HEK293 (cell line): ENCODE measurements around the gene IRAK2.

Source experiments
- TRIM28 ChIP-seq: IDR thresholded peaks from 2 replicates; pipeline ENCODE4 v1.6.1; 2011; ENCODE audit warnings: low read length, control low read depth, borderline replicate concordance
- YY1 ChIP-seq: fragments of 450-650 bp; formaldehyde crosslinking; IDR thresholded peaks from 2 replicates; pipeline ENCODE4 v1.5.1; 2018; ENCODE audit warnings: missing biosample characterization, missing genetic modification characterization
- ZBTB8A ChIP-seq: fragments of 450-650 bp; formaldehyde crosslinking; IDR thresholded peaks from 2 replicates; pipeline ENCODE4 v1.5.1; 2016; ENCODE audit warnings: missing biosample characterization, missing genetic modification characterization
- ZFP3 ChIP-seq: fragments of 450-650 bp; formaldehyde crosslinking; IDR thresholded peaks from 2 replicates; pipeline ENCODE4 v1.5.1; 2016; ENCODE audit warnings: low read depth, missing biosample characterization, missing genetic modification characterization
- ZNF23 ChIP-seq: fragments of 450-650 bp; formaldehyde crosslinking; IDR thresholded peaks from 2 replicates; pipeline ENCODE4 v1.5.1; 2016; ENCODE audit warnings: missing biosample characterization, missing genetic modification characterization, borderline replicate concordance
- ZNF529 ChIP-seq: fragments of 450-650 bp; formaldehyde crosslinking; IDR thresholded peaks from 2 replicates; pipeline ENCODE4 v1.5.1; 2017; ENCODE audit warnings: missing genetic modification characterization, missing biosample characterization; ENCODE audit not compliant: insufficient replicate concordance
- ZNF768 ChIP-seq: fragments of 450-650 bp; formaldehyde crosslinking; IDR thresholded peaks from 2 replicates; pipeline ENCODE4 v1.5.1; 2018; ENCODE audit warnings: missing biosample characterization, mild to moderate bottlenecking, missing genetic modification characterization
- TF ChIP-seq, protein P1 (sequence below): fragments of 450-650 bp; formaldehyde crosslinking; IDR thresholded peaks from 2 replicates; pipeline ENCODE4 v1.5.1; 2016; ENCODE audit warnings: missing biosample characterization, missing genetic modification characterization
- TF ChIP-seq, protein P2 (sequence below): fragments of 450-650 bp; formaldehyde crosslinking; conservative IDR thresholded peaks from 2 replicates; pipeline ENCODE4 v1.5.1; 2016; ENCODE audit warnings: low read depth, missing biosample characterization, missing genetic modification characterization
- TF ChIP-seq, protein P3 (sequence below): fragments of 450-650 bp; formaldehyde crosslinking; optimal IDR thresholded peaks from 2 replicates; pipeline ENCODE3; 2016; ENCODE audit warnings: missing biosample characterization, mild to moderate bottlenecking, missing genetic modification characterization
- TF ChIP-seq, protein P4 (sequence below): fragments of 450-650 bp; formaldehyde crosslinking; IDR thresholded peaks from 2 replicates; pipeline ENCODE4 v1.5.1; 2016; ENCODE audit warnings: missing biosample characterization, missing genetic modification characterization
- TF ChIP-seq, protein P5 (sequence below): sonication (generic); formaldehyde crosslinking; IDR thresholded peaks from 2 replicates; pipeline ENCODE4 v1.8.1; 2022; ENCODE audit warnings: mild to moderate bottlenecking, moderate library complexity, missing genetic modification reagents
- TF ChIP-seq, protein P6 (sequence below): fragments of 450-650 bp; formaldehyde crosslinking; IDR thresholded peaks from 2 replicates; pipeline ENCODE4 v1.5.0; 2017; ENCODE audit warnings: missing biosample characterization, missing genetic modification characterization, borderline replicate concordance
- TF ChIP-seq, protein P7 (sequence below): fragments of 450-650 bp; formaldehyde crosslinking; IDR thresholded peaks from 2 replicates; pipeline ENCODE4 v1.5.1; 2017; ENCODE audit warnings: missing biosample characterization, missing genetic modification characterization

DNA sequence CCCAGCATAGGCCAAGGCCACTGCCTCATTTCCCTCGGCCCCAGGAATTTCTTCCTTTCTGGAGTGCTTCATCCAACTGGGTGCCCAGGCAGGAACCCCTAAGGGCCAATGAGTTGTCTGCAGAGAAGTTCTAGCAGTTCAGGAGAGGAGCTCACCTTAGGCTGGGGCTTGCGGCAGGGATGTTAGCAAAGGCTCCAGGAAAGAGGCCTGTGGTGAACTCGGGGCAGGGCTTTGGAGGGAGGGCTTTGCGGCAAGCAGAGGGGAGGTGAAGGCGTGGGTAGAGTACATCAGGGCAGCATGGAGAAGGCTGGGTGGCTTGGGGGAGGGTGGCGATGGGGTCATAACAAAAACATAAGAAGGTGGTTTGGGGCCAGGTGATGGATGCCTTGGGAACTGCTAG, 126.9 kb downstream of the IRAK2 start:
- TF ChIP-seq, protein P1, sequence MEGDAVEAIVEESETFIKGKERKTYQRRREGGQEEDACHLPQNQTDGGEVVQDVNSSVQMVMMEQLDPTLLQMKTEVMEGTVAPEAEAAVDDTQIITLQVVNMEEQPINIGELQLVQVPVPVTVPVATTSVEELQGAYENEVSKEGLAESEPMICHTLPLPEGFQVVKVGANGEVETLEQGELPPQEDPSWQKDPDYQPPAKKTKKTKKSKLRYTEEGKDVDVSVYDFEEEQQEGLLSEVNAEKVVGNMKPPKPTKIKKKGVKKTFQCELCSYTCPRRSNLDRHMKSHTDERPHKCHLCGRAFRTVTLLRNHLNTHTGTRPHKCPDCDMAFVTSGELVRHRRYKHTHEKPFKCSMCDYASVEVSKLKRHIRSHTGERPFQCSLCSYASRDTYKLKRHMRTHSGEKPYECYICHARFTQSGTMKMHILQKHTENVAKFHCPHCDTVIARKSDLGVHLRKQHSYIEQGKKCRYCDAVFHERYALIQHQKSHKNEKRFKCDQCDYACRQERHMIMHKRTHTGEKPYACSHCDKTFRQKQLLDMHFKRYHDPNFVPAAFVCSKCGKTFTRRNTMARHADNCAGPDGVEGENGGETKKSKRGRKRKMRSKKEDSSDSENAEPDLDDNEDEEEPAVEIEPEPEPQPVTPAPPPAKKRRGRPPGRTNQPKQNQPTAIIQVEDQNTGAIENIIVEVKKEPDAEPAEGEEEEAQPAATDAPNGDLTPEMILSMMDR = no peak
- TF ChIP-seq ZFP3 (tag by site-specific recombination) (no peak), TRIM28 (no peak), ZNF529 (tag by site-specific recombination) (no peak), YY1 (tag by site-specific recombination) (no peak), ZNF23 (tag by site-specific recombination) (no peak), ZNF768 (tag by site-specific recombination) (no peak), ZBTB8A (tag by site-specific recombination) (no peak)
- TF ChIP-seq, protein P2, sequence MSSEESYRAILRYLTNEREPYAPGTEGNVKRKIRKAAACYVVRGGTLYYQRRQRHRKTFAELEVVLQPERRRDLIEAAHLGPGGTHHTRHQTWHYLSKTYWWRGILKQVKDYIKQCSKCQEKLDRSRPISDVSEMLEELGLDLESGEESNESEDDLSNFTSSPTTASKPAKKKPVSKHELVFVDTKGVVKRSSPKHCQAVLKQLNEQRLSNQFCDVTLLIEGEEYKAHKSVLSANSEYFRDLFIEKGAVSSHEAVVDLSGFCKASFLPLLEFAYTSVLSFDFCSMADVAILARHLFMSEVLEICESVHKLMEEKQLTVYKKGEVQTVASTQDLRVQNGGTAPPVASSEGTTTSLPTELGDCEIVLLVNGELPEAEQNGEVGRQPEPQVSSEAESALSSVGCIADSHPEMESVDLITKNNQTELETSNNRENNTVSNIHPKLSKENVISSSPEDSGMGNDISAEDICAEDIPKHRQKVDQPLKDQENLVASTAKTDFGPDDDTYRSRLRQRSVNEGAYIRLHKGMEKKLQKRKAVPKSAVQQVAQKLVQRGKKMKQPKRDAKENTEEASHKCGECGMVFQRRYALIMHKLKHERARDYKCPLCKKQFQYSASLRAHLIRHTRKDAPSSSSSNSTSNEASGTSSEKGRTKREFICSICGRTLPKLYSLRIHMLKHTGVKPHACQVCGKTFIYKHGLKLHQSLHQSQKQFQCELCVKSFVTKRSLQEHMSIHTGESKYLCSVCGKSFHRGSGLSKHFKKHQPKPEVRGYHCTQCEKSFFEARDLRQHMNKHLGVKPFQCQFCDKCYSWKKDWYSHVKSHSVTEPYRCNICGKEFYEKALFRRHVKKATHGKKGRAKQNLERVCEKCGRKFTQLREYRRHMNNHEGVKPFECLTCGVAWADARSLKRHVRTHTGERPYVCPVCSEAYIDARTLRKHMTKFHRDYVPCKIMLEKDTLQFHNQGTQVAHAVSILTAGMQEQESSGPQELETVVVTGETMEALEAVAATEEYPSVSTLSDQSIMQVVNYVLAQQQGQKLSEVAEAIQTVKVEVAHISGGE (tag by site-specific recombination) = no peak
- TF ChIP-seq, protein P3, sequence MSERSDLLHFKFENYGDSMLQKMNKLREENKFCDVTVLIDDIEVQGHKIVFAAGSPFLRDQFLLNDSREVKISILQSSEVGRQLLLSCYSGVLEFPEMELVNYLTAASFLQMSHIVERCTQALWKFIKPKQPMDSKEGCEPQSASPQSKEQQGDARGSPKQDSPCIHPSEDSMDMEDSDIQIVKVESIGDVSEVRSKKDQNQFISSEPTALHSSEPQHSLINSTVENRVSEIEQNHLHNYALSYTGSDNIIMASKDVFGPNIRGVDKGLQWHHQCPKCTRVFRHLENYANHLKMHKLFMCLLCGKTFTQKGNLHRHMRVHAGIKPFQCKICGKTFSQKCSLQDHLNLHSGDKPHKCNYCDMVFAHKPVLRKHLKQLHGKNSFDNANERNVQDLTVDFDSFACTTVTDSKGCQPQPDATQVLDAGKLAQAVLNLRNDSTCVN (tag by site-specific recombination) = no peak
- TF ChIP-seq, protein P4, sequence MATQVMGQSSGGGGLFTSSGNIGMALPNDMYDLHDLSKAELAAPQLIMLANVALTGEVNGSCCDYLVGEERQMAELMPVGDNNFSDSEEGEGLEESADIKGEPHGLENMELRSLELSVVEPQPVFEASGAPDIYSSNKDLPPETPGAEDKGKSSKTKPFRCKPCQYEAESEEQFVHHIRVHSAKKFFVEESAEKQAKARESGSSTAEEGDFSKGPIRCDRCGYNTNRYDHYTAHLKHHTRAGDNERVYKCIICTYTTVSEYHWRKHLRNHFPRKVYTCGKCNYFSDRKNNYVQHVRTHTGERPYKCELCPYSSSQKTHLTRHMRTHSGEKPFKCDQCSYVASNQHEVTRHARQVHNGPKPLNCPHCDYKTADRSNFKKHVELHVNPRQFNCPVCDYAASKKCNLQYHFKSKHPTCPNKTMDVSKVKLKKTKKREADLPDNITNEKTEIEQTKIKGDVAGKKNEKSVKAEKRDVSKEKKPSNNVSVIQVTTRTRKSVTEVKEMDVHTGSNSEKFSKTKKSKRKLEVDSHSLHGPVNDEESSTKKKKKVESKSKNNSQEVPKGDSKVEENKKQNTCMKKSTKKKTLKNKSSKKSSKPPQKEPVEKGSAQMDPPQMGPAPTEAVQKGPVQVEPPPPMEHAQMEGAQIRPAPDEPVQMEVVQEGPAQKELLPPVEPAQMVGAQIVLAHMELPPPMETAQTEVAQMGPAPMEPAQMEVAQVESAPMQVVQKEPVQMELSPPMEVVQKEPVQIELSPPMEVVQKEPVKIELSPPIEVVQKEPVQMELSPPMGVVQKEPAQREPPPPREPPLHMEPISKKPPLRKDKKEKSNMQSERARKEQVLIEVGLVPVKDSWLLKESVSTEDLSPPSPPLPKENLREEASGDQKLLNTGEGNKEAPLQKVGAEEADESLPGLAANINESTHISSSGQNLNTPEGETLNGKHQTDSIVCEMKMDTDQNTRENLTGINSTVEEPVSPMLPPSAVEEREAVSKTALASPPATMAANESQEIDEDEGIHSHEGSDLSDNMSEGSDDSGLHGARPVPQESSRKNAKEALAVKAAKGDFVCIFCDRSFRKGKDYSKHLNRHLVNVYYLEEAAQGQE (tag by site-specific recombination) = no peak
- TF ChIP-seq, protein P5, sequence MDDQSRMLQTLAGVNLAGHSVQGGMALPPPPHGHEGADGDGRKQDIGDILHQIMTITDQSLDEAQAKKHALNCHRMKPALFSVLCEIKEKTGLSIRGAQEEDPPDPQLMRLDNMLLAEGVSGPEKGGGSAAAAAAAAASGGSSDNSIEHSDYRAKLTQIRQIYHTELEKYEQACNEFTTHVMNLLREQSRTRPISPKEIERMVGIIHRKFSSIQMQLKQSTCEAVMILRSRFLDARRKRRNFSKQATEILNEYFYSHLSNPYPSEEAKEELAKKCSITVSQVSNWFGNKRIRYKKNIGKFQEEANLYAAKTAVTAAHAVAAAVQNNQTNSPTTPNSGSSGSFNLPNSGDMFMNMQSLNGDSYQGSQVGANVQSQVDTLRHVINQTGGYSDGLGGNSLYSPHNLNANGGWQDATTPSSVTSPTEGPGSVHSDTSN (CRISPR knock-in tag) = no peak
- TF ChIP-seq, protein P6, sequence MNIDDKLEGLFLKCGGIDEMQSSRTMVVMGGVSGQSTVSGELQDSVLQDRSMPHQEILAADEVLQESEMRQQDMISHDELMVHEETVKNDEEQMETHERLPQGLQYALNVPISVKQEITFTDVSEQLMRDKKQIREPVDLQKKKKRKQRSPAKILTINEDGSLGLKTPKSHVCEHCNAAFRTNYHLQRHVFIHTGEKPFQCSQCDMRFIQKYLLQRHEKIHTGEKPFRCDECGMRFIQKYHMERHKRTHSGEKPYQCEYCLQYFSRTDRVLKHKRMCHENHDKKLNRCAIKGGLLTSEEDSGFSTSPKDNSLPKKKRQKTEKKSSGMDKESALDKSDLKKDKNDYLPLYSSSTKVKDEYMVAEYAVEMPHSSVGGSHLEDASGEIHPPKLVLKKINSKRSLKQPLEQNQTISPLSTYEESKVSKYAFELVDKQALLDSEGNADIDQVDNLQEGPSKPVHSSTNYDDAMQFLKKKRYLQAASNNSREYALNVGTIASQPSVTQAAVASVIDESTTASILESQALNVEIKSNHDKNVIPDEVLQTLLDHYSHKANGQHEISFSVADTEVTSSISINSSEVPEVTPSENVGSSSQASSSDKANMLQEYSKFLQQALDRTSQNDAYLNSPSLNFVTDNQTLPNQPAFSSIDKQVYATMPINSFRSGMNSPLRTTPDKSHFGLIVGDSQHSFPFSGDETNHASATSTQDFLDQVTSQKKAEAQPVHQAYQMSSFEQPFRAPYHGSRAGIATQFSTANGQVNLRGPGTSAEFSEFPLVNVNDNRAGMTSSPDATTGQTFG (tag by site-specific recombination) = no peak
- TF ChIP-seq, protein P7, sequence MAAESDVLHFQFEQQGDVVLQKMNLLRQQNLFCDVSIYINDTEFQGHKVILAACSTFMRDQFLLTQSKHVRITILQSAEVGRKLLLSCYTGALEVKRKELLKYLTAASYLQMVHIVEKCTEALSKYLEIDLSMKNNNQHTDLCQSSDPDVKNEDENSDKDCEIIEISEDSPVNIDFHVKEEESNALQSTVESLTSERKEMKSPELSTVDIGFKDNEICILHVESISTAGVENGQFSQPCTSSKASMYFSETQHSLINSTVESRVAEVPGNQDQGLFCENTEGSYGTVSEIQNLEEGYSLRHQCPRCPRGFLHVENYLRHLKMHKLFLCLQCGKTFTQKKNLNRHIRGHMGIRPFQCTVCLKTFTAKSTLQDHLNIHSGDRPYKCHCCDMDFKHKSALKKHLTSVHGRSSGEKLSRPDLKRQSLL (tag by site-specific recombination) = no peak
